BJ (cell line): ENCODE measurements around the gene CTDSP2. TPM values are rescaled to one million over a fixed set of nuclear protein-coding genes. Genes with fewer than 3 reads are reported as not detected.
A peak's percentile ranks its signal among the peaks of the same experiment; 100 is the strongest.

ENCODE experiments used
- CTCF ChIA-PET: fragments of 350-600 bp; formaldehyde crosslinking; extraction: SDS; loops from one replicate; lab custom pipeline; 2021; ENCODE audit warnings: antibody characterized with exemption, inconsistent platforms; lab: Yijun Ruan, JAX
- POLR2A ChIA-PET: fragments of 300-600 bp; sonication (Branson Sonifier 250); formaldehyde crosslinking; extraction: SDS; loops from one replicate; lab custom pipeline; 2021; ENCODE audit warnings: antibody characterized with exemption; lab: Charles Lee
- DNase-seq: peaks from one replicate; pipeline ENCODE4 v3.0.0-alpha.2; 2011; ENCODE audit warnings: low read depth
- H3K27me3 ChIP-seq: 2 replicates; pipeline ENCODE4 v1.6.0; 2011; ENCODE audit warnings: low read length; ENCODE audit not compliant: control insufficient read depth, insufficient read depth
- H3K36me3 ChIP-seq: 2 replicates; pipeline ENCODE4 v1.5.1; 2011; ENCODE audit warnings: low read length; ENCODE audit not compliant: control insufficient read depth, insufficient read depth
- H3K4me3 ChIP-seq: 2 replicates; pipeline ENCODE4 v1.5.1; 2011; ENCODE audit warnings: low read depth, mild to moderate bottlenecking, control low read depth, low read length
- polyA plus RNA-seq: library from polyadenylated mRNA; depleted of rRNA; stranded (reverse); fragments of >200 nt; gene quantifications from 2 replicates; pipeline ENCODE4 v1.2.3, GENCODE V29; 2011
- TF ChIP-seq, protein P1 (sequence below): IDR thresholded peaks from 2 replicates; pipeline ENCODE4 v1.5.1; 2011; ENCODE audit warnings: low read depth, mild to moderate bottlenecking, control low read depth, inconsistent platforms, low read length, moderate library complexity; ENCODE audit not compliant: insufficient read depth

CTDSP2 gene
- polyA plus RNA-seq, 1 experiment: 284 TPM

- DNase-seq: no peak
- ChIA-PET POLR2A (no interaction called here), CTCF (interaction anchor here (0.8 to 1.3 kb wide), 4 partner anchors 9 to 96 kb away, joined by 3 read pairs; partner anchors contain the start of gene AVIL)
- Histone ChIP-seq H3K4me3 (no peak overlapping the region), H3K36me3 (peaks cover 25% of the 10 kb centered on the region), H3K27me3 (no peaks in the 10 kb centered on the region)
- TF ChIP-seq, protein P1, sequence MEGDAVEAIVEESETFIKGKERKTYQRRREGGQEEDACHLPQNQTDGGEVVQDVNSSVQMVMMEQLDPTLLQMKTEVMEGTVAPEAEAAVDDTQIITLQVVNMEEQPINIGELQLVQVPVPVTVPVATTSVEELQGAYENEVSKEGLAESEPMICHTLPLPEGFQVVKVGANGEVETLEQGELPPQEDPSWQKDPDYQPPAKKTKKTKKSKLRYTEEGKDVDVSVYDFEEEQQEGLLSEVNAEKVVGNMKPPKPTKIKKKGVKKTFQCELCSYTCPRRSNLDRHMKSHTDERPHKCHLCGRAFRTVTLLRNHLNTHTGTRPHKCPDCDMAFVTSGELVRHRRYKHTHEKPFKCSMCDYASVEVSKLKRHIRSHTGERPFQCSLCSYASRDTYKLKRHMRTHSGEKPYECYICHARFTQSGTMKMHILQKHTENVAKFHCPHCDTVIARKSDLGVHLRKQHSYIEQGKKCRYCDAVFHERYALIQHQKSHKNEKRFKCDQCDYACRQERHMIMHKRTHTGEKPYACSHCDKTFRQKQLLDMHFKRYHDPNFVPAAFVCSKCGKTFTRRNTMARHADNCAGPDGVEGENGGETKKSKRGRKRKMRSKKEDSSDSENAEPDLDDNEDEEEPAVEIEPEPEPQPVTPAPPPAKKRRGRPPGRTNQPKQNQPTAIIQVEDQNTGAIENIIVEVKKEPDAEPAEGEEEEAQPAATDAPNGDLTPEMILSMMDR: no peak
Observed at GRCh38 chr12:57809425-57809824, 37.1 kb downstream of the CTDSP2 start.

GRCh38 chr12:57808351-57808750, 38.2 kb downstream of the CTDSP2 start:
- TF ChIP-seq, protein P1: no peak
- no peak overlapping the region for H3K4me3 ChIP-seq
- DNase-seq: no peak
- no peaks in the 10 kb centered on the region for H3K27me3 ChIP-seq
- H3K36me3 ChIP-seq: peaks cover 23% of the 10 kb centered on the region
- ChIA-PET POLR2A (no interaction called here), CTCF (interaction anchor here (0.7 to 1.3 kb wide), 2 partner anchors 25 to 98 kb away, joined by 3 read pairs; no protein-coding TSS in a partner anchor)

DNA sequence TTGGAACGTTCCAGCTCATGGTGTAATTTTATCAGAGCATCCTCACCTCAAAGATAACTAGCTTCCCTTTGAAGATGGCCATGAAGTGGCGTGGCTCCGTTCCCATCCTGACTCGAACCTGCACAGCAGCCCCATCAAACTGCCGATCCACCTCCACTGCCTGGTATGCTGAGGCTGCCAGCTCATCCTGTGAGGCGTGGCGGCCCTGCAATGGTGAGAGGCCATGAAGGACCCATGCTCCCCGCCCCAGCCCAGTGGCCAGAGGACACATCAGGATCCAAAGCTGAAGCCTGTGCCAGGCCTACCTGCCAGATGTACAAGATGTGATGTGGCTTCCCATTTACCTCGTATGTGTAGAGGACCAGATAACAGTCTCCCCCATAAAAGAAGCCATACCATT, 39.2 kb downstream of the CTDSP2 start:
- Histone ChIP-seq H3K4me3 (no peak overlapping the region), H3K27me3 (no peaks in the 10 kb centered on the region), H3K36me3 (peaks cover 30% of the 10 kb centered on the region)
- no peak for DNase-seq
- POLR2A ChIA-PET: interaction anchor here (0.6 kb wide), 1 partner anchor 62 kb away, joined by 3 read pairs; no protein-coding TSS in a partner anchor
- CTCF ChIA-PET: interaction anchor here (0.6 to 1.2 kb wide), 4 partner anchors 10 to 99 kb away, joined by 3 to 4 read pairs (median 3); no protein-coding TSS in a partner anchor
- TF ChIP-seq, protein P1: no peak

DNA sequence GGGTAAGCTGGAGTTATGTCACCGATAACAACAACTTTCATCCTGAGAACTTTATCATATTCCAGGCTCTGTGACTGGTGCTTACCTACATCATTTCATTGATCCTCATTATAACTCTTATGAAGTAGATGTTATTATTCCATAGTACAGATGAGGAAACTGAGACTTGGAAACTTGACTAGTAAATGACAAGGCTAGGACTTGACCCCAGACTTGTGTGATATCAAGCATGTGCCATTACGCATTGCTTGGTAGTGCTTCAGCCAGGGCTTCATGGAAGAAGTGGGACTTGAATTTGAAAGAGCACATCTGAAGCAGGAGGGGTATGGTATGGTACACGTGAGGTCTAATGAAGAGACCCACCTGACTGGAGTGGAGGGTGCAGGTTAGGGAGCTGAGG, 39.9 kb downstream of the CTDSP2 start:
- TF ChIP-seq, protein P1: no peak
- no peak overlapping the region for H3K4me3 ChIP-seq
- ChIA-PET CTCF (interaction anchor here (0.7 to 1.2 kb wide), 3 partner anchors 9 to 99 kb away, joined by 3 to 4 read pairs (median 3); partner anchors contain the start of gene TSFM), POLR2A (no interaction called here)
- DNase-seq: no peak
- H3K36me3 ChIP-seq: peaks cover 34% of the 10 kb centered on the region
- H3K27me3 ChIP-seq: no peaks in the 10 kb centered on the region

GRCh38 chr12:57803319-57803893, 43.1 kb downstream of the CTDSP2 start:
- no peak for DNase-seq
- POLR2A ChIA-PET: interaction anchor here (0.6 kb wide), 1 partner anchor 10 kb away, joined by 3 read pairs; no protein-coding TSS in a partner anchor

More at GRCh38 chr12:57803319-57803893, 43.1 kb downstream of the CTDSP2 start:
- Histone ChIP-seq H3K27me3 (no peaks in the 10 kb centered on the region), H3K36me3 (peaks cover 34% of the 10 kb centered on the region), H3K4me3 (no peak overlapping the region)
- TF ChIP-seq, protein P1: peak; percentile 84
- CTCF ChIA-PET: interaction anchor here (0.6 to 3.7 kb wide), 21 partner anchors 9 to 923 kb away, joined by 3 to 67 read pairs (median 5); partner anchors contain the start of genes AVIL, CTDSP2 and TSFM
